OCI-LY7 (cell line): ENCODE measurements around the gene ACTRT2. TPM values are rescaled to one million over a fixed set of nuclear protein-coding genes. Genes with fewer than 3 reads are reported as not detected.

Experiments used
- BruUV-seq: library from RNA; stranded (reverse); fragments of 400-500 nt; replicated peaks from 2 replicates; lab custom pipeline; 2021; lab: Mats Ljungman, UMichigan
- CTCF ChIA-PET: fragments of 300-600 bp; sonication (Branson Sonifier 250); formaldehyde crosslinking; loops from one replicate; lab custom pipeline; 2022; ENCODE audit warnings: antibody characterized with exemption; ENCODE audit not compliant: unreplicated experiment; lab: Charles Lee
- POLR2A ChIA-PET: fragments of 300-600 bp; sonication (Branson Sonifier 250); formaldehyde crosslinking; loops from one replicate; lab custom pipeline; 2022; ENCODE audit warnings: antibody characterized with exemption; lab: Charles Lee
- DNase-seq: peaks from one replicate; pipeline ENCODE4 v3.0.0-alpha.2; 2015; ENCODE audit warnings: low spot score
- H2AFZ ChIP-seq: fragments of 200-600 bp; sonication (generic), shearing (Covaris generic); 2 replicates; pipeline ENCODE4 v1.6.1; 2014; ENCODE audit warnings: mild to moderate bottlenecking, antibody characterized with exemption, low read length, moderate library complexity
- H3K27ac ChIP-seq: fragments of 200-600 bp; sonication (generic); 2 replicates; pipeline ENCODE4 v1.5.1; 2014; ENCODE audit warnings: mixed run types, low read depth, mild to moderate bottlenecking, moderate library complexity, low read length, inconsistent platforms; ENCODE audit not compliant: poor library complexity, severe bottlenecking
- H3K36me3 ChIP-seq: fragments of 200-600 bp; sonication (generic); 2 replicates; pipeline ENCODE4 v1.6.1; 2014; ENCODE audit warnings: mild to moderate bottlenecking, antibody characterized with exemption, low read length, moderate library complexity, mixed read lengths; ENCODE audit not compliant: insufficient read depth
- H3K4me1 ChIP-seq: fragments of 200-600 bp; sonication (generic); 2 replicates; pipeline ENCODE4 v1.5.1; 2014; ENCODE audit warnings: mild to moderate bottlenecking, low read length; ENCODE audit not compliant: insufficient read depth, poor library complexity, severe bottlenecking
- H3K4me2 ChIP-seq: fragments of 200-600 bp; sonication (generic); 2 replicates; pipeline ENCODE4 v1.6.1; 2014; ENCODE audit warnings: mild to moderate bottlenecking, low read length
- H3K4me3 ChIP-seq: fragments of 200-600 bp; sonication (generic); 2 replicates; pipeline ENCODE4 v1.5.1; 2014; ENCODE audit warnings: mild to moderate bottlenecking, low read depth, low read length; ENCODE audit not compliant: poor library complexity, severe bottlenecking
- H3K79me2 ChIP-seq: fragments of 200-600 bp; sonication (generic); 2 replicates; pipeline ENCODE4 v1.6.1; 2016; ENCODE audit warnings: low read depth, mild to moderate bottlenecking, low read length, moderate library complexity, mixed read lengths; ENCODE audit not compliant: insufficient read depth
- H3K9me2 ChIP-seq: fragments of 200-600 bp; sonication (generic); 2 replicates; pipeline ENCODE4 v1.6.1; 2016; ENCODE audit warnings: mild to moderate bottlenecking, low read length, mixed read lengths; ENCODE audit not compliant: insufficient read depth
- H3K9me3 ChIP-seq: fragments of 200-600 bp; sonication (generic); 2 replicates; pipeline ENCODE4 v1.6.1; 2014; ENCODE audit warnings: mild to moderate bottlenecking, mixed run types, low read length, mixed read lengths
- H4K20me1 ChIP-seq: fragments of 200-600 bp; sonication (generic); 2 replicates; pipeline ENCODE4 v1.6.1; 2014; ENCODE audit warnings: mild to moderate bottlenecking, antibody characterized with exemption, low read length, moderate library complexity, mixed read lengths; ENCODE audit not compliant: insufficient read depth
- CTCF ChIP-seq: fragments of 200-600 bp; sonication (generic); conservative IDR thresholded peaks from 2 replicates; pipeline ENCODE4 v1.5.1; 2014; ENCODE audit warnings: mild to moderate bottlenecking, antibody characterized with exemption, low read length, moderate library complexity, mixed read lengths
- EZH2phosphoT487 ChIP-seq: fragments of 200-600 bp; sonication (generic); IDR thresholded peaks from 2 replicates; pipeline ENCODE4 v1.6.1; 2018; ENCODE audit warnings: low read depth, borderline replicate concordance, mild to moderate bottlenecking, mixed run types, antibody characterized with exemption, low read length, moderate library complexity, mixed read lengths
- intact Hi-C: fragments of 100-400 bp; cut with micrococcal nuclease; formaldehyde crosslinking; loops from one replicate; pipeline ENCODE4 v1.10.0; 2022; ENCODE audit not compliant: unreplicated experiment
- total RNA-seq, 2 experiments: library from RNA; depleted of rRNA in 1 of 2; stranded (reverse); fragments of >200 nt in 1 of 2; shearing (Covaris generic) in 1 of 2; gene quantifications; 2 replicates each; pipeline ENCODE4 v1.2.3, GENCODE V29; 2014 to 2022

Gene ACTRT2
- total RNA-seq, 2 experiments from 2014 or later: not detected

- ChIA-PET POLR2A (interaction anchor here (0.7 kb wide), 1 partner anchor 12 kb away, joined by 3 read pairs; no protein-coding TSS in a partner anchor), CTCF (no interaction called here)
- Histone ChIP-seq H3K79me2 (no peaks in the 10 kb centered on the region), H2AFZ (no peak overlapping the region), H3K4me1 (no peaks in the 10 kb centered on the region), H4K20me1 (no peaks in the 10 kb centered on the region), H3K36me3 (no peaks in the 10 kb centered on the region), H3K9me2 (no peaks in the 10 kb centered on the region), H3K4me3 (no peak overlapping the region), H3K9me3 (no peaks in the 10 kb centered on the region), H3K4me2 (no peak overlapping the region), H3K27ac (no peak overlapping the region)
- no TSS peak for BruUV-seq
- intact Hi-C loops: no loop called here
- TF ChIP-seq EZH2phosphoT487: no peak
- TF ChIP-seq CTCF: no peak
- DNase-seq: no peak
Measured at GRCh38 chr1:2985694-2986548, 35.3 kb upstream of the ACTRT2 start.

- POLR2A ChIA-PET: no interaction called here
- Histone ChIP-seq H3K4me3 (no peak overlapping the region), H3K79me2 (no peaks in the 10 kb centered on the region), H3K9me3 (no peaks in the 10 kb centered on the region), H3K9me2 (no peaks in the 10 kb centered on the region), H2AFZ (no peak overlapping the region), H3K4me2 (no peak overlapping the region), H3K36me3 (no peaks in the 10 kb centered on the region), H4K20me1 (no peaks in the 10 kb centered on the region), H3K4me1 (no peaks in the 10 kb centered on the region), H3K27ac (no peak overlapping the region)
- intact Hi-C loops: no loop called here
- no TSS peak for BruUV-seq
- no peak for DNase-seq
- no peak for TF ChIP-seq EZH2phosphoT487
- no peak for TF ChIP-seq CTCF
- CTCF ChIA-PET: no interaction called here
Measured at GRCh38 chr1:2986549-2987305, 34.5 kb upstream of the ACTRT2 start.
